Loucy (cell line): ENCODE results near the gene HUNK.

Experiments
- H2AFZ ChIP-seq: fragments of 200-600 bp; sonication (generic); 2 replicates; pipeline ENCODE4 v1.6.0; 2016; ENCODE audit warnings: antibody characterized with exemption, mild to moderate bottlenecking, low read length, moderate library complexity
- H3F3A ChIP-seq: fragments of 200-600 bp; 2 replicates; pipeline ENCODE4 v1.6.0; 2016; ENCODE audit warnings: antibody characterized with exemption, low read depth, mild to moderate bottlenecking
- H3K27me3 ChIP-seq: fragments of 200-600 bp; sonication (generic); 2 replicates; pipeline ENCODE4 v1.6.1; 2014; ENCODE audit warnings: low read length, mild to moderate bottlenecking; ENCODE audit not compliant: insufficient read depth, poor library complexity, severe bottlenecking
- H3K36me3 ChIP-seq: fragments of 200-600 bp; sonication (generic); 2 replicates; pipeline ENCODE4 v1.6.1; 2016; ENCODE audit warnings: low read length; ENCODE audit not compliant: insufficient read depth
- H3K4me1 ChIP-seq: fragments of 200-600 bp; sonication (generic); 2 replicates; pipeline ENCODE4 v1.5.1; 2014; ENCODE audit warnings: low read length, mild to moderate bottlenecking; ENCODE audit not compliant: insufficient read depth, poor library complexity, severe bottlenecking
- H3K4me2 ChIP-seq: fragments of 200-600 bp; sonication (generic); 2 replicates; pipeline ENCODE4 v1.6.0; 2014; ENCODE audit warnings: antibody characterized with exemption, low read length, low read depth, mild to moderate bottlenecking; ENCODE audit not compliant: poor library complexity, severe bottlenecking
- H3K4me3 ChIP-seq: fragments of 200-600 bp; sonication (generic); 2 replicates; pipeline ENCODE4 v1.5.1; 2014; ENCODE audit warnings: low read length, mild to moderate bottlenecking, mixed read lengths; ENCODE audit not compliant: poor library complexity, severe bottlenecking
- H3K79me2 ChIP-seq: fragments of 200-600 bp; sonication (generic); 2 replicates; pipeline ENCODE4 v1.6.1; 2014; ENCODE audit warnings: low read length; ENCODE audit not compliant: insufficient read depth
- H3K9ac ChIP-seq: fragments of 200-600 bp; sonication (generic); 2 replicates; pipeline ENCODE4 v1.6.0; 2014; ENCODE audit warnings: mild to moderate bottlenecking, low read depth, low read length, moderate library complexity; ENCODE audit not compliant: poor library complexity, severe bottlenecking
- H3K9me2 ChIP-seq: fragments of 200-600 bp; sonication (generic); replicated peaks from 2 replicates; pipeline ENCODE4 v1.6.1; 2016; ENCODE audit warnings: low read depth, low read length, mixed read lengths
- H3K9me3 ChIP-seq: fragments of 200-600 bp; sonication (generic); 2 replicates; pipeline ENCODE4 v1.6.1; 2014; ENCODE audit warnings: mild to moderate bottlenecking, antibody characterized with exemption, low read length, low read depth; ENCODE audit not compliant: insufficient read depth
- H4K20me1 ChIP-seq: fragments of 200-600 bp; sonication (generic); 2 replicates; pipeline ENCODE4 v1.6.0; 2014; ENCODE audit warnings: antibody characterized with exemption, low read length, mild to moderate bottlenecking; ENCODE audit not compliant: insufficient read depth, poor library complexity, severe bottlenecking
- CTCF ChIP-seq: fragments of 200-600 bp; sonication (generic); conservative IDR thresholded peaks from 2 replicates; pipeline ENCODE4 v1.5.1; 2014; ENCODE audit warnings: mild to moderate bottlenecking, antibody characterized with exemption, low read length
- EZH2phosphoT487 ChIP-seq: fragments of 200-600 bp; IDR thresholded peaks from 2 replicates; pipeline ENCODE4 v1.6.1; 2018; ENCODE audit warnings: antibody characterized with exemption, mild to moderate bottlenecking, moderate library complexity, borderline replicate concordance

HUNK gene

GRCh38 chr21:31902438-31902837 is 29.6 kb downstream of the HUNK start:
- no peak overlapping the region for H3K4me2 ChIP-seq
- no peaks in the 10 kb centered on the region for H4K20me1 ChIP-seq
- H3K9me3 ChIP-seq, result no peaks in the 10 kb centered on the region; the same call in 1 of the 2 replicates
- TF ChIP-seq CTCF (no peak), EZH2phosphoT487 (no peak)
- H3K9ac ChIP-seq, result no peak overlapping the region
- H3K4me1 ChIP-seq, result no peaks in the 10 kb centered on the region
- no peaks in the 10 kb centered on the region for H3K36me3 ChIP-seq
- H3F3A ChIP-seq, result no peaks in the 10 kb centered on the region
- H3K9me2 ChIP-seq, result no peaks in the 10 kb centered on the region
- H2AFZ ChIP-seq, result no peak overlapping the region
- H3K27me3 ChIP-seq, result no peaks in the 10 kb centered on the region
- no peaks in the 10 kb centered on the region for H3K79me2 ChIP-seq
- no peak overlapping the region for H3K4me3 ChIP-seq

DNA sequence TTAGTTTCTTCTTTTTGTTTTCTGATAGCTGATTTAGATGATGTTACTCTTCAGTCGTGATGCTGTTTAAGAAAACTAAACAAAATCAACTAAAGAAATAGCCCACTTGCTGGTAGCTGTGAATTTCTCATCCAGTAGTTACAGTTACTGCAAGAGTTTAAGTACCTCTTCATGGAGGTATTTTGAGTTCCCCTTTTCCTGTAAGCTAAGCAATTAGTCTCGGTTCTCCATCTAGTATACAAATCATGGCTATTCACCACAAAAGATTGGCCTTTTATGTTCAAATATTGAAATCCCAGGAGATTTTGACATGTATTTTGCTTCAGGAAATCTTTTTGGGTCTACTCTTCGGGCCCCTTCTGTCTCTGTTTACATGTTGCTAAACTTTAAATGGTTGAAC is 31.1 kb downstream of the HUNK start:
- no peak overlapping the region for H2AFZ ChIP-seq
- no peaks in the 10 kb centered on the region for H3K9me2 ChIP-seq
- H3K27me3 ChIP-seq, result no peaks in the 10 kb centered on the region
- H3K36me3 ChIP-seq, result no peaks in the 10 kb centered on the region
- no peak overlapping the region for H3K9ac ChIP-seq
- H3K4me1 ChIP-seq, result no peaks in the 10 kb centered on the region
- H4K20me1 ChIP-seq, result no peaks in the 10 kb centered on the region
- H3K4me3 ChIP-seq, result no peak overlapping the region
- no peaks in the 10 kb centered on the region for H3K79me2 ChIP-seq
- H3K9me3 ChIP-seq, result no peaks in the 10 kb centered on the region; the same call in 1 of the 2 replicates
- no peaks in the 10 kb centered on the region for H3F3A ChIP-seq
- no peak overlapping the region for H3K4me2 ChIP-seq
- TF ChIP-seq EZH2phosphoT487 (no peak), CTCF (no peak)

DNA sequence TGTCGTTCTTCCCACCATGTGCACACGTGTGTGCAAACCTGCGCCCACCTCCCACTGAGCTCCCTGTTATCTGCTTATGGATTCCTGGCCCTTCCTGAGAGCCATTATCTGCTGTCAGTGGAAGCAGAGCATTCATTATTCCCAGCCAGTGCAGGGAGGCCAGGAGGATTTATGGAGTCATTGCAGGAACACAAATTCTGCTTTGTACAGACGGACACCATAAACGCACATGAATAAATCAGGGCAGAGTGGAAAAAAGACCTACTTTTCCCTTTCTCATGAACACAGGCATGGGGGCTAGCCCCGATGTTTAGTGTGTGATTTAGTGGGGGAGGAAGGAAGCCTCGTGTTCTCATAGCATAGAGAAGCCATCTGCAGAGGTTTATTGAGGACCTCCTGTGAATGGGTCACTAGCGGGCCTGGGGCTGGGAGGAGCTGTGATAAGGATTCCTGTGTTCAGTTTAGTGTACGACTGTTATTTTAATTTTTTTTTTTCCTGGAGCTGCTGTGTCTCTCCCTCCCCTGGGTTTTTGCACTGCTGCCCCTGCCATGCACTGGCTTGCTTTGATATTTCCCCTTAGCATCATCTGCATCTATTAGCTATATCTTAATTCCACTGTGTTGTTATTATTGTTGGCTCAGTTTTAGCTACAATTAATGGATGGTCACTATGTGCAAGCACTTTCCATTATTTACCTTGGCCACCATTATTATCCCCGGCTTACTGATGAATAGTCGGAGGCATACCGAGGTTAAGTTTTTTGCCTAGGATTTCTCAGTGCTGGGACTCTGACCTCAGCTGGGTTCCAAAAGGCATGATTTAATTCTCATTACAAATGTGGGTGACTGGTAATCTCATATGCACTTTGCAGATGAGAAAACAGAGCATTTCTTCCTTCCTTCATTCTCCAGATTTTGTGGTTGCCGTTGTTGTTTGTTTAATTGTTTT is 33.0 kb downstream of the HUNK start:
- Histone ChIP-seq H3F3A (no peaks in the 10 kb centered on the region), H3K4me1 (no peaks in the 10 kb centered on the region), H3K9me3 (peaks cover 2% of the 10 kb centered on the region; the same call in 1 of the 2 replicates), H3K79me2 (no peaks in the 10 kb centered on the region), H3K9ac (no peak overlapping the region), H3K9me2 (no peaks in the 10 kb centered on the region), H4K20me1 (no peaks in the 10 kb centered on the region), H3K36me3 (no peaks in the 10 kb centered on the region), H2AFZ (no peak overlapping the region), H3K27me3 (no peaks in the 10 kb centered on the region), H3K4me3 (no peak overlapping the region), H3K4me2 (no peak overlapping the region)
- TF ChIP-seq EZH2phosphoT487 (no peak), CTCF (no peak)
